Astrocyte of the spinal cord (primary cell): ENCODE data around the gene ABCA3.
A peak's percentile ranks its signal among the peaks of the same experiment; 100 is the strongest.

Source experiments
- DNase-seq: peaks from one replicate; pipeline ENCODE4 v3.0.0; 2011; ENCODE audit warnings: low read depth, low spot score
- H3K4me3 ChIP-seq: 2 replicates; pipeline ENCODE4 v1.5.1; 2011; ENCODE audit warnings: low read depth, mild to moderate bottlenecking, low read length, moderate library complexity
- CTCF ChIP-seq: IDR thresholded peaks from 2 replicates; pipeline ENCODE4 v1.5.1; 2012; ENCODE audit warnings: low read depth, mild to moderate bottlenecking, low read length, inconsistent platforms
- in situ Hi-C: cut with HindIII; loops from 2 replicates; pipeline ENCODE4 v1.10.0; 2017; ENCODE audit warnings: low sequenced_read_pairs

ABCA3 gene

GRCh38 chr16:2238838-2239675 lies 101.5 kb downstream of the ABCA3 start:
- in situ Hi-C loops = no loop called here
- TF ChIP-seq CTCF = no peak
- no peak for DNase-seq
- H3K4me3 ChIP-seq = no peak overlapping the region

- no peak for TF ChIP-seq CTCF
- in situ Hi-C loops = no loop called here
- DNase-seq = no peak
- H3K4me3 ChIP-seq = no peak overlapping the region
Observed at GRCh38 chr16:2238150-2238837, 102.2 kb downstream of the ABCA3 start.

- TF ChIP-seq CTCF = no peak
Observed at GRCh38 chr16:2237493-2238149, 102.9 kb downstream of the ABCA3 start.

GRCh38 chr16:2237102-2237482 lies 103.4 kb downstream of the ABCA3 start:
- in situ Hi-C loops = no loop called here
- DNase-seq = no peak
- TF ChIP-seq CTCF = no peak
- H3K4me3 ChIP-seq = no peak overlapping the region

More at GRCh38 chr16:2237493-2238149, 102.9 kb downstream of the ABCA3 start:
- DNase-seq = no peak
- in situ Hi-C loops = no loop called here
- no peak overlapping the region for H3K4me3 ChIP-seq

- no peak for DNase-seq
- TF ChIP-seq CTCF = no peak
- in situ Hi-C loops = no loop called here
- peak within 1 kb of the TSS; percentile 5 for H3K4me3 ChIP-seq
Observed at GRCh38 chr16:2236337-2237101, 104.0 kb downstream of the ABCA3 start, which contains the start of gene DNASE1L2. DNASE1L2 (plus strand) TSS chr16:2236444; CDS start chr16:2236817, 373 bp downstream.
